ENCODE data around the gene CD300A.

- TF ChIP-seq, protein P1, sequence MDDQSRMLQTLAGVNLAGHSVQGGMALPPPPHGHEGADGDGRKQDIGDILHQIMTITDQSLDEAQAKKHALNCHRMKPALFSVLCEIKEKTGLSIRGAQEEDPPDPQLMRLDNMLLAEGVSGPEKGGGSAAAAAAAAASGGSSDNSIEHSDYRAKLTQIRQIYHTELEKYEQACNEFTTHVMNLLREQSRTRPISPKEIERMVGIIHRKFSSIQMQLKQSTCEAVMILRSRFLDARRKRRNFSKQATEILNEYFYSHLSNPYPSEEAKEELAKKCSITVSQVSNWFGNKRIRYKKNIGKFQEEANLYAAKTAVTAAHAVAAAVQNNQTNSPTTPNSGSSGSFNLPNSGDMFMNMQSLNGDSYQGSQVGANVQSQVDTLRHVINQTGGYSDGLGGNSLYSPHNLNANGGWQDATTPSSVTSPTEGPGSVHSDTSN (CRISPR knock-in tag; IDR thresholded peaks at IDR 0.05) = no peak
- TF ChIP-seq, protein P2, sequence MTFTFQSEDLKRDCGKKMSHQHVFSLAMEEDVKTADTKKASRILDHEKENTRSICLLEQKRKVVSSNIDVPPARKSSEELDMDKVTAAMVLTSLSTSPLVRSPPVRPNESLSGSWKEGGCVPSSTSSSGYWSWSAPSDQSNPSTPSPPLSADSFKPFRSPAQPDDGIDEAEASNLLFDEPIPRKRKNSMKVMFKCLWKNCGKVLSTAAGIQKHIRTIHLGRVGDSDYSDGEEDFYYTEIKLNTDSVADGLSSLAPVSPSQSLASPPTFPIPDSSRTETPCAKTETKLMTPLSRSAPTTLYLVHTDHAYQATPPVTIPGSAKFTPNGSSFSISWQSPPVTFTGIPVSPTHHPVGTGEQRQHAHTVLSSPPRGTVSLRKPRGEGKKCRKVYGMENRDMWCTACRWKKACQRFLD (tag by site-specific recombination; IDR thresholded peaks at IDR 0.05) = no peak
- TF ChIP-seq, protein P3, sequence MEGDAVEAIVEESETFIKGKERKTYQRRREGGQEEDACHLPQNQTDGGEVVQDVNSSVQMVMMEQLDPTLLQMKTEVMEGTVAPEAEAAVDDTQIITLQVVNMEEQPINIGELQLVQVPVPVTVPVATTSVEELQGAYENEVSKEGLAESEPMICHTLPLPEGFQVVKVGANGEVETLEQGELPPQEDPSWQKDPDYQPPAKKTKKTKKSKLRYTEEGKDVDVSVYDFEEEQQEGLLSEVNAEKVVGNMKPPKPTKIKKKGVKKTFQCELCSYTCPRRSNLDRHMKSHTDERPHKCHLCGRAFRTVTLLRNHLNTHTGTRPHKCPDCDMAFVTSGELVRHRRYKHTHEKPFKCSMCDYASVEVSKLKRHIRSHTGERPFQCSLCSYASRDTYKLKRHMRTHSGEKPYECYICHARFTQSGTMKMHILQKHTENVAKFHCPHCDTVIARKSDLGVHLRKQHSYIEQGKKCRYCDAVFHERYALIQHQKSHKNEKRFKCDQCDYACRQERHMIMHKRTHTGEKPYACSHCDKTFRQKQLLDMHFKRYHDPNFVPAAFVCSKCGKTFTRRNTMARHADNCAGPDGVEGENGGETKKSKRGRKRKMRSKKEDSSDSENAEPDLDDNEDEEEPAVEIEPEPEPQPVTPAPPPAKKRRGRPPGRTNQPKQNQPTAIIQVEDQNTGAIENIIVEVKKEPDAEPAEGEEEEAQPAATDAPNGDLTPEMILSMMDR (tag by site-specific recombination; IDR thresholded peaks at IDR 0.05) = peak; percentile 92
- TF ChIP-seq ZNF211 (tag by site-specific recombination; IDR thresholded peaks at IDR 0.05; ENCODE audit: low read depth) = no peak
- TF ChIP-seq, protein P4, sequence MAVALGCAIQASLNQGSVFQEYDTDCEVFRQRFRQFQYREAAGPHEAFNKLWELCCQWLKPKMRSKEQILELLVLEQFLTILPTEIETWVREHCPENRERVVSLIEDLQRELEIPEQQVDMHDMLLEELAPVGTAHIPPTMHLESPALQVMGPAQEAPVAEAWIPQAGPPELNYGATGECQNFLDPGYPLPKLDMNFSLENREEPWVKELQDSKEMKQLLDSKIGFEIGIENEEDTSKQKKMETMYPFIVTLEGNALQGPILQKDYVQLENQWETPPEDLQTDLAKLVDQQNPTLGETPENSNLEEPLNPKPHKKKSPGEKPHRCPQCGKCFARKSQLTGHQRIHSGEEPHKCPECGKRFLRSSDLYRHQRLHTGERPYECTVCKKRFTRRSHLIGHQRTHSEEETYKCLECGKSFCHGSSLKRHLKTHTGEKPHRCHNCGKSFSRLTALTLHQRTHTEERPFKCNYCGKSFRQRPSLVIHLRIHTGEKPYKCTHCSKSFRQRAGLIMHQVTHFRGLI (tag by site-specific recombination; IDR thresholded peaks at IDR 0.05) = no peak
- TF ChIP-seq ZNF24 (tag by site-specific recombination; IDR thresholded peaks at IDR 0.05) = 0 out of 2 replicates have a peak, but pooled peaks have one; percentile 41
- TF ChIP-seq, protein P5, sequence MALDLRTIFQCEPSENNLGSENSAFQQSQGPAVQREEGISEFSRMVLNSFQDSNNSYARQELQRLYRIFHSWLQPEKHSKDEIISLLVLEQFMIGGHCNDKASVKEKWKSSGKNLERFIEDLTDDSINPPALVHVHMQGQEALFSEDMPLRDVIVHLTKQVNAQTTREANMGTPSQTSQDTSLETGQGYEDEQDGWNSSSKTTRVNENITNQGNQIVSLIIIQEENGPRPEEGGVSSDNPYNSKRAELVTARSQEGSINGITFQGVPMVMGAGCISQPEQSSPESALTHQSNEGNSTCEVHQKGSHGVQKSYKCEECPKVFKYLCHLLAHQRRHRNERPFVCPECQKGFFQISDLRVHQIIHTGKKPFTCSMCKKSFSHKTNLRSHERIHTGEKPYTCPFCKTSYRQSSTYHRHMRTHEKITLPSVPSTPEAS (tag by site-specific recombination; IDR thresholded peaks at IDR 0.05) = no peak
These were observed 9.2 kb upstream of the CD300A start for GRCh38 chr17:74457146-74457819.
